ENCODE measurements around the gene ARPC2.

The ARPC2 gene

DNA sequence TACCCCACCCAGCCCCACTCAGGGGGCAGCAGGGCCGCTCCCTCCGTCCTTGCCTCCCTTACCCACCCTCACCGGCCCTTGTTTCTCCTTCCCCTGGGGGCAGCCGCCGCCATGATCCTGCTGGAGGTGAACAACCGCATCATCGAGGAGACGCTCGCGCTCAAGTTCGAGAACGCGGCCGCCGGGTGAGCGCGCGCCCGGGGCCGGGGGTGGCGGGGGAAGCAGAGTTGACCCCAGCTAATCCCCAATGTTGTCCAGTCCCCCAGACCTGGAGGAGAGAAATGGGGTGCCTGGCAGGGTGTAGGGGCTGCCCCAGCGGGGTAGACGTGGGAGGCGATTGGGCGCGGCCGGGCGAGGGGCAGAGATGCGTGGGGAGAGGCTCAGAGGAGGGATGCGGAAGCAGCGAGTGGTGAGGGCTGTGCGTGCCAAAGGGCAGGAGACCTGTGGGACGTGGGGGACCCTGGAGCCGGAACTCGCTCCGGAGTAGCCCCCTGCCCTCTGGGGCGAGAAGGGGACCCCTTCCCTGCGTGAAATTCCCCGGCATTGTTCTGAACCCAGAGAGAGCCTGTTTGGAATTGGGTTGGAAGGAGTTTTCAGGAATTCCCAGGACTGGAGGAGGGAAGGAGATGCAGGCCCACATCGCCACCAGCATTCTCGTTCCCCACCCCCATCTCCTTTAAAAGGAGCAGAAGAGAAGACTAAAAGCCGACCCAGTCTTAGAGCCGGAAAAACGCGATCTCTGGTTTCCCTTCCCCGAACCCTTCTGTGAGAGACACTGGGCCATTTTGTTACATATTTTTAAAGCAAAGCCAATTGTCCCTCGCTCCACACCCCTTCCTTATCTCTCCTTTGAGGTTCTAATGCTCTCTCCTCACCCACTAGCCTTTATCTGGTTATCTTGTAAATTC, 625 bp downstream of the ARPC2 start:
- peak; percentile 41 for DNase-seq (ENCODE audit: low read depth)

DNA sequence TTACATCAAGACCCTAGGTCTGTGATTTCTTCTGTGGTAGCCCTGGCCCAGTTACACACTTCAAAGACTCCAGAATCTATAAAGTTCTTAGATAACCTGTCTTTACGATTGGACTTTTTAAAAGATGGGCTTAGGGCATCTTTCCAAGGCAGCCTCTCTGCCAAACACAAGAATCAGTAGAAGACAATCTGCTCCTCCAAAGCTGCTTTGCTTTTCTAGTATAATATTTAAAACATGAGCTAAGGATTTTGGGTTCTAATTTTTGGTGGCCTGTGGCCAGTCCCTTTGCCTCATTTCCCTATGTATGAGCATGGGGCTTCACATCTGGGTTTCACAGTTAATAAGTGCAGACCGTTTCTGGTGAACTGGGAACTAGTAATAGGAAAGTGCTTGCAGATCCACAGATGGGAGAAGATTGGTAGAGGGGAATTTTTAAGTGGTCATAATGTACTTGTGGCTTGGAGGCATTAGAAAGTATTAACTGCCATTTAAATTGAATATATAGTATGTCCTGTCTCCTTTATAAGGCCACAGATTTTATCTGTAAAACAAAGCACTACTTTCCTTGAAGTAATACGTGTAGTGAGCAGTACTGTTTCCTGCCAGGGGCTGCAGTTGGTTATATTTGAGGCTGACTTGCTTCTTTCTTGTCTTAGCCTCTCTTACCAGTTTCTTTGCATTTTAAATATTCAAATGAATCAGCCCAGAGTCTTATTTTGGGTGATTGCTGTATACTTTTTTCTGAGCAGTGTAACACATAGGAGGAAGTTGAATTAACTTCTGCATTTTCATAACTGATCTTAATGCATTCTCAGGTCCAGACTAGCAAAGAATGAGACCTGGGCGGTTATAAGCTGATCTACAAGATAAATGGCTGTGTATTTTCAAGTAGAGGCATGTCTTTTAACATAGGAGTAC, 1.5 kb downstream of the ARPC2 start:
- DNase-seq (ENCODE audit: low read depth): no peak

DNA sequence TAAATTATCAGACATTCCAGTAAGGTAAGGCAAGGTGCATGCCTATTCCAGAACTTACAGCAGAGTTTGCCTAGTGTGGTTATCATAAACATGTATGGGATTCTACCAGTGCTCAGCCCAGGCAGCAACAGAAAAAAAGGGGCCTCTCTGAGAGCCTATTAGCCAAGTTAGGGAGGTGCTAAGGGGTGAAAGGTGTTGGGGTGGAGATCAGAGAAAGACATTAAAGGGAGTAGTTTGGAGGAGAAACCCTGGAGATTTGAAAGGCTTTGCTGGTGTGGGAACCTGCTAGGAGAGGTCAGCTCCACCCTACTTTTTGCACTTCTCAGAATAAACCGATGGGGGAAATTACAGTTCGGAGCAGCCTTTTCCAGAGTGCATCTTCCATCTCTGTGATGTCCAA, 2.9 kb downstream of the ARPC2 start:
- no peak for DNase-seq (ENCODE audit: low read depth)

DNA sequence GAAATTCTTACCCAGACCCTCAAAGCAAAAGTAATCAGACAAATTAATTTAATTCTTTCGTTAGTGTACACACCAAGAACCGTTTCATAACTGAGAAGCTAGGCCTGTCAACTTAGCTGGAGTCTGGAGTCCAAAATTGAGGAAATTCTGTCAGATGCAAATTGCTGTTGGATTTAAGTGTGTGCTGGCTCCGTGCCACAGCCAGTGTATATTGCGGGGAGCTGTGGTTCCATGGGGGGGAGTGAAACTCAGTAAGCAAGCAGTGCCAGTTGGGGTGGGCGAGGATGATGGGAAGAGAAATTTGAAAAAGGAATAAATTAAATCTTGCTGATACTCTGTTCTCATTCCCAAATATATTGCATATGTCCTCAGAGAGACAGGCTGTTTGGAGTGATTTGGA, 4.0 kb downstream of the ARPC2 start:
- DNase-seq (ENCODE audit: low read depth): no peak

DNA sequence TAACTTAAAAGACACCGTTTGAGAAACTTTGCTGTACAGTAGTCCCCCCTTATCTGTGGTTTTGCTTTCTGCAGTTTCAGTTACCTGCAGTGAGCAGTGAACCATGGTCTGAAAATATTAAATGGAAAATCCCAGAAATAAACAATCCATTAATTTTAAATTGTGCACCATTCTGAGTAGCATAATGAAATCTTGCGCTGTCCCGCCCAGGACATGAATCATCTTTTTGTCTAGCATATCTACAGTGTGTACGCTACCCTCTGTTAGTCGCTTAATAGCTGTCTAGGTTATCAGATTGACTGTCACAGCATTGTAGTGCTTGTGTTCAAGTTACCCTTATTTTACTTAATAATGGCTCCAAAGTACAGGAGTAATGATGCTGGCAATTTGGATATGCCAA, 6.1 kb downstream of the ARPC2 start:
- DNase-seq (ENCODE audit: low read depth): no peak

DNA sequence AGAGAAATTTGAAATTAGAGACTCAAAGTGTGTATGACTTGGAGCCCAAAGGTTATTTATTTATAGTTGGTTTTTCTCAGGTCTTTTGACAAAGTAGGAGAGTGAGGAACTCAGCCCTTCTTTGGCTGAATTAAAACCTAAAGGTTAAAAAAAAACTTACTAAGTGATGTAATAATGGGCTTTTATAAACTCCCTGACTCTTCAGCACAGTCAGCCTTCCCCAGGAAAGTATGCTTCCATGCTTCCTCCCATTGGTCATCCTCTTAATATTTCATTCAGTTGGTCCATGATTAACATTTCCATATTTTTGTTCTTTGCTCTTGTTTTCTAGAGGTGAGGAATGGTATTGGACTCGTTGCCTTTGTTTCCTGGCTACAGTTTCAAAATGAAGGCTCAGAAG, 7.2 kb downstream of the ARPC2 start:
- DNase-seq (ENCODE audit: low read depth): no peak

DNA sequence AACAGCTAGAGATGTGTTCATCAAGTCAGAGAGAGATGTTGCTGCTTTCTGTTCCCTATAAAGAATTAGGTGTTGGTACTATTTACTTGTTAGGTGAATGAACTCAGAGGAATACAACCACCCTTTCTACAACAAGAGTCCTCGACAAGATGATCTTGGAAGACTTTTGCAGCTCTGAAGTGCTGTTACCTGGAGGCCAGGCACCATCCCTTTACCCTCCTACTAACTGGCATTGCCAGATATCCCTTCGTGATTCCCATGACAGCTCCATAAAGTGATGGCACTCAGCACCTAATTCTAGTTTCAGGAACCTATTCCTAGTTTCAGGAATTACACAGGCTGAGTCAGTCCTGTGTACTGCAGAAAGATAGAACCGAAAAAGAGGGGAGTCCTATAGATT, 9.9 kb downstream of the ARPC2 start:
- DNase-seq (ENCODE audit: low read depth): no peak

DNA sequence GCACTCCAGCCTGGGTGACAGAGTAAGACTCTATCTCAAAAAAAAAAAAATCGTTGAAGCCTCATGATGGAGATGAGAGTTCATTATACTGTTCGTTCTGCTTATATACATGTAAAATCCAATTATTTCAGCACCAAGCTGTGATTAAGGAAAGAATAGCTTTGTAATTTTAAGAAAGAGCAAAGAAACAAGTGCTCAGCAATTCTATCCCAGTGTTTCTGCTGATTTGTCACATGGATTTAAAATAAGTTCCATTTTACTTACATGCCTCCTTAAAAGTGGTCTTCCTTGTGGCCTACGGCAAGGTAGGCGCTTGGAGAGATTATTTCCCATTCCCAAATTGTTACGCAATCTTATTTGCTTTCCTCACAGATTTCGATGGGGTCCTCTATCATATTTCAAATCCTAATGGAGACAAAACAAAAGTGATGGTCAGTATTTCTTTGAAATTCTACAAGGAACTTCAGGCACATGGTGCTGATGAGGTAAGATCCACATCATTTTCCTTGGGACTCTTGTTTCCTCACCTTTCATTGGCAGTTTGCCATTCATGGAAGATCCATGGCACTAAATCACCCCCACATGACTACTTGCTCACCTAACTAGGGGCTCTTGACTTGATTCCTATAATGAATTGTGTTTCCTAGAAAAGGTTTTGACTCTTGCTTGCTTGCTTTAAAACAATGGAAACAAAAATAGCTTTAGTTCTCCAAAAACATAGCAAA, 11.5 kb downstream of the ARPC2 start:
- no peak for DNase-seq (ENCODE audit: low read depth)

DNA sequence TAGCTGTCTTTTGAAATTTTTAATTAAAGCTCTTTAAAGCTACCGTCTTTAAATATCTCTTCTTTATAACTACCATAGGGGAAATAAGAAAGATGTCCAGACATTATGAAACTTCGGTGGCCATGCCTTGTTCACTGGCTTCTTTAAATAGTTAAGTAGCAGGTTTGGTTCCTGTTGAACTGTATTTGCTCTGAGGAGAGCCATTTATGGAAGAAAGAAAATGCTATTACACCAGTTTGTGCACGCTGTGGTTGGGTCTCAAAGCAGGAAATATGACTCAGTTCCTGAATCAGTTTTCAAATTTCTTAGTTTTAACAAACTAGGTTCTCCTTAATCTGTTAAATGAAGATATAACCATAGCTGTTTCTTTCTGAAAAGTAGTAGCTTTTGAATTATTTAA, 12.2 kb downstream of the ARPC2 start:
- no peak for DNase-seq (ENCODE audit: low read depth)

DNA sequence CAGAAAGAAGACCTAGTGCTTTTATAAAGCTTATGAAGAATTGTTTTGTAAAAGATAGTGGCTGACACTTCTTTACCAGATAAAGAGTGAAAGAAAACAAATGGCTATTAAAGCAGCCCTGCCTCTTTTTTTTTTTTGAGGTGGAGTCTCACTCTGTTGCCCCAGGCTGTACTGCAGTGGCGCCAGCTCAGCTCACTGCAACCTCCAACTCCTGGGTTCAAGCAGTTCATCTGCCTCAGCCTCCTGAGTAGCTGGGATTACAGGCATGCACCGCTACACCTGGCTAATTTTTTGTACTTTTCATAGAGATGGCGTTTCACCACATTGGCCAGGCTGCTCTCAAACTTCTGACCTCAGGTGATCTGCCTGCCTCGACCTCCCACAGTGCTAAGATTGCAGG, 12.9 kb downstream of the ARPC2 start:
- DNase-seq (ENCODE audit: low read depth): no peak

DNA sequence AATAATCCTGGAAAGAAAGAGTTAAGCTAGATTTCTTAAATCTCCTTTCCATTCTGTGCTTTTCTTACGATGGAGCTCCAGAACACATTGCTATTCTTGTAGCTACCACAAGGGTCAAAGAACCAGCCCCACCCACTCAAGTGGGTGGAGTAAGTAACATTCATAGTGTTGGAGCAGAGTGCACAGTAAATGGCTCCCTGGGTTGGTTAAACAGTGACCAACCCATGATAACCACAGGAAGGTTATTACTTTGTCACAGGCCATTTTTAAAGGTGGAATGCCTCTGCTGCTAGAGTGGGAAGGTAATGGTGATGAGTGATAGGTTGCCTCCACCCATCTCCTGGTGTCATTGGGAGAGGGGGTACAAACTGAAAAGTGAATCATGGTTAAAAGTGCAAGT, 13.9 kb downstream of the ARPC2 start:
- no peak for DNase-seq (ENCODE audit: low read depth)

DNA sequence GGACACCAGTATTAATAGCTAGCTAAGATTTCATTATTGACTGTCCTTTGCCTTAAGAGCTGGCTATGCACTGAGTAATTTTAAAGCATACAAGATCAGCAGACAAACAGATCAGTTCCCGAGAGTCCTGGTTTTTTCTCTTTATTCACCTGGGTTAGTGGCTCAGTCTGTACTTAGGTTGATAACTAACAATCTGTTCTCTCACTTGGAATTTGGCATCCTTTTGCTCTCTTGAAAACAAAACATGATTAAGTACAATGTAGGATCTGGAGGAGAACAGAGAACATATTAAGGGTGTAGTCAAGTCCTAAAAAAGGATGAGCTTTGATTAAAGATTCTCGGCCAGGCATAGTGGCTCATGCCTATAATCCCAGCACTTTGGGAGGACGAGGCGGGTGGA, 16.6 kb downstream of the ARPC2 start:
- no peak for DNase-seq (ENCODE audit: low read depth)

DNA sequence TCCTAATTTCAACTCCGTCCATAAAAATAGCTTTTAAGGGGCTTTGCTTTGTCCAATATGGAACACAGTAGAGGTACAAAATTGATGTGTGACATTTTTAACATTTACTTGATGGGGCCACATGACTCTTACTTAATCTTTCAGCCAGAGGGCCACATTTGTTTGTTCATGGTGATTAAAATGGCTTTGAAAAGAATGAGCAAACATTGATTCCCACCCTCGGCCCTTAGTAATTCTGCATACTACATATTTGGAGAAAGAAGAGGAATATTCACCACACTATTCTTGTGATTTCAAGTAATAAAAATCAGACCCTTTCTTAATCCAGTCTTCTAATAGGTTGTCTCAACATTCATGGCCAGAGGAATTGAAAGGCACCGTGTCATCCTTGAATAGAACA, 17.5 kb downstream of the ARPC2 start:
- no peak for DNase-seq (ENCODE audit: low read depth)

DNA sequence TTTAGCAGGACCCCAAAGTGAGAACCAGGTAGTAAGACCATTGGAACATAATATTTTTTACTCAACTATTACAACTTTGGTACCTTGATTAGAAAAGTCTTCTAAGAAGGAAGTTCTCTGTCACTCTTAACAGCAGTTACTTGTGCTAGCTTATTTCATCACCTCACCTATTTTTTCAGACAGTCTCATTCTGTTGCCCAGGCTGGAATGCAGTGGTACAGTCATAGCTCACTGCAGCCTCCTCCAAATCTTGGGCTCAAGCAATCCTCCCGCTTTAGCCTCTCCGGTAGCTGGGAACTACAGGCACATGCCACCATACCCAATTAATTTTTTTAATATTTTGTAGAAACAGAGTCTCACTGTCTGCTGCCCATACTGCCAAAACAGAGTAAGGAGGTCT, 18.0 kb downstream of the ARPC2 start:
- DNase-seq (ENCODE audit: low read depth): no peak

DNA sequence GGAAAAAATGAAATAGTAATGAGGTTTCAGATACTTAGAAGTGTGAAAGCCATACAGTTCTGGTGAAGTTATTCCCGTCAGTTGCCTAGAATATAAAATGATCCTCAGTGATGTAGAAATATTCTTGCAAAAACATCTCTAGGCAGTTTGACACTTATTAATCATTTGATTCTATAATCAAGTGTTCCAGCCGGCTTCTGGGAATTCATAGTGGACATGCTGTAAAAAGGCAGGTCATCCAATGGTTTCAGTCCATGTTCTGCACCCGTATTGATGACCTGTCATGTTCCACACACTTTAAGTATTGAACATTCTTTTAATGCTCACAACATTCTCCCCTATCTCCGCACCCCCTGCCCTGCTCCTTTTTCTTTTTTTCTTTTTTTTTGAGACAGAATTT, 19.8 kb downstream of the ARPC2 start:
- no peak for DNase-seq (ENCODE audit: low read depth)

DNA sequence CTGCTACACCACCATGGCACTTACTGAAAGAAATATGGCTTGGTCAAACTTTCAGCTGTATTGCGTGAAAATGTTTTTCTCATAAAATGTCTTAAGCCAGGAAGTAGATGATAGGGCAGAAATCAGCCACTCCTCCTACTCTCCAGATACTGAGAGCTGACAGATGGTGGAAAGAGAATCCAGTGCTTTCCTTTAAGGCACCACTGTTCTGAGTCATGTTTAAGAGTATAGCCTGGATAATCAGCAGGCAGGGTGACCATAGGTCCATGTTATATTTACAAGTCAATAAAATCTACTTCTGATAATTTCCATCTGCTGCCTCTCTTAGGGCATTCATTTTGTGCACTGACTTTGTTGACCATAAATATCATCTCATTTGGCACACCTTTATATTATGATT, 21.9 kb downstream of the ARPC2 start:
- no peak for DNase-seq (ENCODE audit: low read depth)

DNA sequence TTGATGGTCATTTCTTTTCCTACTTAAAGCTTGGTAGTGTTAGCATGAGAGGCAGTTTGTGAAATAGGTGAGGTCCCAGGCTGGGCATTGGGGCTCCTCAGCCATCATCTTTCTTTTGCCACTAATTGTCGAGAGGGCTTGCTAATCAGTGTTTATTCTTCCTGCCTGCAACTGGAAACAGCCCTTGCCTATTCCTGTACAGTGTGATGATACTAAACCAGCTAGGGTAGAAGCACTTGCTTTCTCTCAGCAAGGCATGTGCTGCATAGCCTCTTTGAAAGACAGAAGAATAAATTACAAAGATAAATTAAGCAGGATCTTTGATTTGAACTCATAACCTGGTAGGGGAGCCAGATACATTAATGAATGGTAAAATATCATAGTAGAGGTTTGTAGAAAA, 27.2 kb downstream of the ARPC2 start:
- no peak for DNase-seq (ENCODE audit: low read depth)

DNA sequence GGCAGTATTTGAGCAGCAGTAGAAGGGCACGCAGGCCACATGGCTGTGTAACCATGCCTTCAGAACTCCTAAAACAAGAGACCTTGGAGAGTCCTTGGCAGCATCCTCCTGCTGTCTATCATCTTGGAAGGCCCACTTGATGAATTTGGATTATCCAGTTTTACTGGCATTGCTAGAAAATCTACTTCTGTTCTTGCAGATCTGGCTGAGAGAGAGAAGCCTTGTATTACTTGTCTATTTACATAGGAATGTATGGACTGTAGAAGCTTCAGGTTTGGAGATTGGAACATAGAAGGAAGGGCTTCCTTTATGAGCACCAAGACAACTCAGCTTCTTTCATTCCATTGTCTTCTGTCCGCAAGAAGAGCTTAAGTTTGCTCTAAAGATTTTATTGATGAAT, 27.7 kb downstream of the ARPC2 start:
- no peak for DNase-seq (ENCODE audit: low read depth)

DNA sequence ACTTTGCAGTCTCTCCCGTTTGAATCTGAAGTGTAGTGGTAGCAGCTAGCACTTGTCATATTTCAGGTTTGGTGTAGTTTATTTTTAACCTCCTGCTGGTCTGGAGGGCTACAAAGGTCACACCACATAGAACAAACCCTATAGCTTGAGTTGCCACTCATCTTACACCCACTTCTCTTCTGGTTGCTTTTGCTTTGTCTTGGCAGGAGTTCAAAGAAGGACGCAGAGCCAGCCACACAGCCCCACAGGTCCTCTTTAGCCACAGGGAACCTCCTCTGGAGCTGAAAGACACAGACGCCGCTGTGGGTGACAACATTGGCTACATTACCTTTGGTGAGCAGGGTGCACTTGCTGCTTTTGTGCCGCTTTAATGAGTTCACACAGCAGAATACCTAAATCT, 28.2 kb downstream of the ARPC2 start:
- no peak for DNase-seq (ENCODE audit: low read depth)

DNA sequence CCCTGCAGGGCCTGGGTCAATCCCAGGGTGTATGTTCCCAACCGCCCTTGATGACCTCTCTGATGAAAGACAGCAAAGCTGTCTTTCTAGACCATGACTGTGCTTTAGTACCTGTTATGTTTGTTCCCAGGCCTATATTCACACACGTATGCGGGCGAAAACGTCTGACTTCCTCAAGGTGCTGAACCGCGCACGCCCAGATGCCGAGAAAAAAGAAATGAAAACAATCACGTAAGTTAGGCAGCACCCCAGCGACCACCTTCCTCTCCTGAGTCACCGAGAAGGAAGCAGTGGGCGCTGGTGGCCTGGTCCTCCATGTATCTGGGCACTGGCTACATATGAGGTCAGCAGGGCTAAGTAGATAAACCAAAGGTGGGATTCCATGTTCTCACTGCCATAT, 32.7 kb downstream of the ARPC2 start:
- no peak for DNase-seq (ENCODE audit: low read depth)

DNA sequence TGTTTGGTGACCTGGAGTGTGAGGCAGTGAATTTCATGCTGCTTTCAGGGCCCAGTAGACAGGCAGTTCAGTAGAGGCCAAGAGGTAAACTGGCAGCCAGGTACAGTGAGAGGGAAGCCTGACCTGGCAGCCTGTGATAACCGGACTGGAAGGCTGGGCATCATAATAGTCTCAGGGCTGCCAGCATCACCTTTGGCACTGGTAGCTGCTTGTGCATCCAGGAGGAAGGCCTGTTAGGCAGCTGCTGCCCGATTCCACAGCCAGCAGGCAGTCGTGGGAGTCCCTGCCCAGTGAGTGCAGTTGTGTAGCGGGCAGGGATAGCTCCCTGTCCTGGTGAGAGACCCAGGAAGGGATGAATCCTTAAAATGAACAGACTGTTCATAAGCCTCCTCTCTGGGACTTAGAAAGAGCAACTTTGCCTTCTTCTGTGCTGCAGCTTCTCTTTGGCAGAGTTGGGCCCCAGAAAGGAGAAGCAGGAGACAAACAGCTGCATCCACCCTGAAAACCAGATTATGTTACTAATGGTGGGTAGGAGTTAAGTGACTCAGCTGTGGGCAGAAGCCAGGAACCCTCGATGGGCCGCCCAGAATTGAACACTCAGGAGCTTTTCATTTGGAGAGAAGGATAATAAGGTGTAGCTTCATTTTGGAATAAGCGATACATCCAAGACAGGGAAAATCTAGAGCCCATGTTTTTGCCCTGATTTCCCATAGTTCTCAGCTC, 35.7 kb downstream of the ARPC2 start:
- DNase-seq (ENCODE audit: low read depth): no peak

DNA sequence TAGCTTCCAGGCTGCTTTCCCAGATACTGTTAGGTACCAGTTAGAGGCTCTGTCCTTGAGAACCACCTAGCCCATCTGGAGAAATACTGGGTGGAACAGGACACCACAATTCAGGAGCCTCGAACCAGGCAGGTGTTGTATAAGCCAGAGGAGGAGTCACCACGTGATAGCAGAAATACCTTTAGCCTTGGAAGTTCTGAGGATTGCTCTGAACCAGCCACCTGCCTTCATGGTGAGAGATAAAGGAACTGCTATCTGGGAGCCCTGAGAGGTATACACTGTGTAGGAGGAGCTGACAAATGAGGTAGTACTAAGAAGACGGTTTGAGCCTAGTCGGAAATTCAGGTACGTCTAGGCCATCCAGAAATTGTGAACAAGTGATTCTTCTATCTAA, 36.2 kb downstream of the ARPC2 start:
- no peak for DNase-seq (ENCODE audit: low read depth)
